IMR-90 (cell line): Measurements from ENCODE around the gene PLXNA4.

Source experiments
- BHLHE40 ChIP-seq: fragments of 150-350 bp; IDR thresholded peaks from 2 replicates; pipeline ENCODE4 v1.6.1; 2016; ENCODE audit warnings: mild to moderate bottlenecking, low read depth, low read length
- TF ChIP-seq, protein P1 (sequence below): conservative IDR thresholded peaks from 2 replicates; pipeline ENCODE4 v1.5.1; 2012; ENCODE audit warnings: mild to moderate bottlenecking, low read depth, low read length, improper control_type of control experiment

- TF ChIP-seq, protein P1, sequence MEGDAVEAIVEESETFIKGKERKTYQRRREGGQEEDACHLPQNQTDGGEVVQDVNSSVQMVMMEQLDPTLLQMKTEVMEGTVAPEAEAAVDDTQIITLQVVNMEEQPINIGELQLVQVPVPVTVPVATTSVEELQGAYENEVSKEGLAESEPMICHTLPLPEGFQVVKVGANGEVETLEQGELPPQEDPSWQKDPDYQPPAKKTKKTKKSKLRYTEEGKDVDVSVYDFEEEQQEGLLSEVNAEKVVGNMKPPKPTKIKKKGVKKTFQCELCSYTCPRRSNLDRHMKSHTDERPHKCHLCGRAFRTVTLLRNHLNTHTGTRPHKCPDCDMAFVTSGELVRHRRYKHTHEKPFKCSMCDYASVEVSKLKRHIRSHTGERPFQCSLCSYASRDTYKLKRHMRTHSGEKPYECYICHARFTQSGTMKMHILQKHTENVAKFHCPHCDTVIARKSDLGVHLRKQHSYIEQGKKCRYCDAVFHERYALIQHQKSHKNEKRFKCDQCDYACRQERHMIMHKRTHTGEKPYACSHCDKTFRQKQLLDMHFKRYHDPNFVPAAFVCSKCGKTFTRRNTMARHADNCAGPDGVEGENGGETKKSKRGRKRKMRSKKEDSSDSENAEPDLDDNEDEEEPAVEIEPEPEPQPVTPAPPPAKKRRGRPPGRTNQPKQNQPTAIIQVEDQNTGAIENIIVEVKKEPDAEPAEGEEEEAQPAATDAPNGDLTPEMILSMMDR, result no peak
- TF ChIP-seq BHLHE40, result no peak
Measured at GRCh38 chr7:132347123-132347522, 229.1 kb downstream of the PLXNA4 start.
